OCI-LY1 (cell line): ENCODE results near the gene ADAM22.

Source experiments
- H2AFZ ChIP-seq: fragments of 200-600 bp; sonication (generic), shearing (Covaris generic); 2 replicates; pipeline ENCODE4 v1.6.0; 2014; ENCODE audit warnings: antibody characterized with exemption, mild to moderate bottlenecking, low read length
- H3F3A ChIP-seq: fragments of 200-600 bp; sonication (generic), shearing (Covaris generic); 2 replicates; pipeline ENCODE4 v1.6.0; 2014; ENCODE audit warnings: mild to moderate bottlenecking, antibody characterized with exemption, low read length, moderate library complexity; ENCODE audit not compliant: insufficient read depth
- H3K27ac ChIP-seq: fragments of 200-600 bp; sonication (generic); 2 replicates; pipeline ENCODE4 v1.5.1; 2014; ENCODE audit warnings: low read length, mixed run types, mild to moderate bottlenecking, low read depth; ENCODE audit not compliant: poor library complexity, severe bottlenecking
- H3K27me3 ChIP-seq: fragments of 200-600 bp; sonication (generic); 2 replicates; pipeline ENCODE4 v1.6.0; 2014; ENCODE audit warnings: antibody characterized with exemption, mild to moderate bottlenecking, low read length, moderate library complexity; ENCODE audit not compliant: insufficient read depth
- H3K36me3 ChIP-seq: fragments of 200-600 bp; sonication (generic); 2 replicates; pipeline ENCODE4 v1.6.1; 2014; ENCODE audit warnings: mild to moderate bottlenecking, antibody characterized with exemption, low read length, moderate library complexity, mixed read lengths; ENCODE audit not compliant: insufficient read depth
- H3K4me1 ChIP-seq: fragments of 200-600 bp; sonication (generic); 2 replicates; pipeline ENCODE4 v1.5.1; 2014; ENCODE audit warnings: mild to moderate bottlenecking, low read length, moderate library complexity; ENCODE audit not compliant: insufficient read depth, severe bottlenecking
- H3K4me2 ChIP-seq: fragments of 200-600 bp; sonication (generic), shearing (Covaris generic); 2 replicates; pipeline ENCODE4 v1.6.1; 2014; ENCODE audit warnings: low read length
- H3K4me3 ChIP-seq: fragments of 200-600 bp; sonication (generic); 2 replicates; pipeline ENCODE4 v1.5.1; 2014; ENCODE audit warnings: low read length, low read depth, mild to moderate bottlenecking, mixed read lengths; ENCODE audit not compliant: poor library complexity, severe bottlenecking
- H3K79me2 ChIP-seq: fragments of 200-600 bp; shearing (Covaris generic); 2 replicates; pipeline ENCODE4 v1.6.1; 2016; ENCODE audit warnings: mixed run types, low read length, mixed read lengths; ENCODE audit not compliant: insufficient read depth
- H3K9ac ChIP-seq: fragments of 200-600 bp; sonication (generic), shearing (Covaris generic); 2 replicates; pipeline ENCODE4 v1.6.1; 2014; ENCODE audit warnings: mild to moderate bottlenecking, low read length, mixed read lengths
- H3K9me2 ChIP-seq: fragments of 200-600 bp; sonication (generic), shearing (Covaris generic); 2 replicates; pipeline ENCODE4 v1.6.1; 2014; ENCODE audit warnings: low read depth, mild to moderate bottlenecking, low read length, mixed read lengths
- H3K9me3 ChIP-seq: fragments of 200-600 bp; shearing (Covaris generic); 2 replicates; pipeline ENCODE4 v1.6.1; 2014; ENCODE audit warnings: low read length, mixed read lengths
- H4K20me1 ChIP-seq: fragments of 200-600 bp; sonication (generic), shearing (Covaris generic); 2 replicates; pipeline ENCODE4 v1.6.0; 2016; ENCODE audit warnings: mild to moderate bottlenecking, low read length; ENCODE audit not compliant: insufficient read depth
- CTCF ChIP-seq: fragments of 200-600 bp; sonication (generic), shearing (Covaris generic); IDR thresholded peaks from 2 replicates; pipeline ENCODE4 v1.5.1; 2017; ENCODE audit warnings: mild to moderate bottlenecking, antibody characterized with exemption, low read length, moderate library complexity, mixed read lengths
- EZH2 ChIP-seq: fragments of 200-600 bp; sonication (generic), shearing (Covaris generic); IDR thresholded peaks from 2 replicates; pipeline ENCODE4 v1.8.0; 2017; ENCODE audit warnings: borderline replicate concordance, mixed run types, mild to moderate bottlenecking, antibody characterized with exemption, low read length, moderate library complexity, mixed read lengths

The ADAM22 gene

DNA sequence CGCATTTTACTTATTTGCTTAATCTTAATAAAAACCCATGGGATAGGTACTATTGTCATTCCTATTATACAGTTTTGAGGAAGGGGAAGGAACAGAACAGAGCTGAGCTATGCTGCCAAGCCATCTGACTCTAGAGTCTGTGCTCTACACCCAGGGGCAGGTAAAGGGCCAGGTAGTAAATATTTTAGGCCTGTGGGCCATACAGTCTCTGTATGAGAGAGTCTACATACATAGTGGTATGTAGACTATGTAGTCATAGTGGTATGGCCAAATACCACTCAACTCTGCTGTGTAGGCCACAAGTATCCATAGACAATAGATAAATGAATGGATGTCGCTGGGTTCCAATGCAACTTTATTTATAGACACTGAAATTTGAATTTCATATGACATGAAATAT is 289.2 kb downstream of the ADAM22 start:
- no peaks in the 10 kb centered on the region for H3K9me2 ChIP-seq

GRCh38 chr7:88224601-88225275 is 290.7 kb downstream of the ADAM22 start:
- Histone ChIP-seq H3K9me2 (no peaks in the 10 kb centered on the region), H3K4me1 (peaks cover 11% of the 10 kb centered on the region), H2AFZ (no peak overlapping the region), H3K9me3 (no peaks in the 10 kb centered on the region), H3K27ac (no peak overlapping the region), H3K79me2 (no peaks in the 10 kb centered on the region), H3K27me3 (no peaks in the 10 kb centered on the region), H4K20me1 (no peaks in the 10 kb centered on the region), H3K4me2 (no peak overlapping the region), H3K36me3 (no peaks in the 10 kb centered on the region), H3F3A (no peaks in the 10 kb centered on the region), H3K4me3 (no peak overlapping the region), H3K9ac (no peak overlapping the region)
- TF ChIP-seq EZH2 (no peak), CTCF (no peak)

More for the DNA sequence above, 289.2 kb downstream of the ADAM22 start:
- peaks cover 16% of the 10 kb centered on the region for H3K4me1 ChIP-seq
- H3K9ac ChIP-seq, result no peak overlapping the region
- no peaks in the 10 kb centered on the region for H3K9me3 ChIP-seq
- H3K27me3 ChIP-seq, result no peaks in the 10 kb centered on the region
- H3F3A ChIP-seq, result no peaks in the 10 kb centered on the region
- no peaks in the 10 kb centered on the region for H4K20me1 ChIP-seq
- no peaks in the 10 kb centered on the region for H3K36me3 ChIP-seq
- no peak overlapping the region for H2AFZ ChIP-seq
- no peak overlapping the region for H3K4me3 ChIP-seq
- H3K4me2 ChIP-seq, result no peak overlapping the region
- H3K27ac ChIP-seq, result no peak overlapping the region
- TF ChIP-seq EZH2, result no peak
- no peak for TF ChIP-seq CTCF
- peaks cover 3% of the 10 kb centered on the region; the same call in 1 of the 2 replicates for H3K79me2 ChIP-seq

- TF ChIP-seq EZH2 (no peak), CTCF (no peak)
- Histone ChIP-seq H3K9me3 (no peaks in the 10 kb centered on the region), H3K4me2 (no peak overlapping the region), H2AFZ (no peak overlapping the region), H3K4me3 (no peak overlapping the region), H3K27me3 (no peaks in the 10 kb centered on the region), H3K4me1 (peaks cover under 1% of the 10 kb centered on the region), H3K36me3 (no peaks in the 10 kb centered on the region), H3K27ac (no peak overlapping the region), H3F3A (no peaks in the 10 kb centered on the region), H3K79me2 (no peaks in the 10 kb centered on the region), H3K9me2 (no peaks in the 10 kb centered on the region), H3K9ac (no peak overlapping the region), H4K20me1 (no peaks in the 10 kb centered on the region)
Observed at GRCh38 chr7:88226201-88226600, 292.1 kb downstream of the ADAM22 start.
